Neutrophil (primary cell): ENCODE measurements around the gene SMYD3.

Experiments used
- H3K27ac ChIP-seq: fragments of 200-600 bp; sonication (generic); 2 replicates; pipeline ENCODE4 v1.5.1; 2016; ENCODE audit warnings: mild to moderate bottlenecking, moderate library complexity
- H3K27me3 ChIP-seq: fragments of 200-600 bp; sonication (generic); 2 replicates; pipeline ENCODE4 v1.6.0; 2016; ENCODE audit warnings: mild to moderate bottlenecking
- H3K36me3 ChIP-seq: fragments of 200-600 bp; sonication (generic); 2 replicates; pipeline ENCODE4 v1.5.1; 2017
- H3K4me1 ChIP-seq, 2 experiments: fragments of 200-600 bp in 1 of 2; sonication (generic) in 1 of 2; 1 replicate in 1 of 2; 2 replicates in 1 of 2; pipeline versions ENCODE4 v1.5.1 to v1.6.1; 2013 to 2016; ENCODE audit warnings: low read depth in 1 of 2, low read length in 1 of 2, mild to moderate bottlenecking in 1 of 2, moderate library complexity in 1 of 2; ENCODE audit not compliant: control insufficient read depth in 1 of 2, insufficient read depth in 1 of 2
- H3K4me3 ChIP-seq, 2 experiments: fragments of 200-600 bp in 1 of 2; sonication (generic) in 1 of 2; 1 replicate in 1 of 2; 2 replicates in 1 of 2; pipeline ENCODE4 v1.5.1; 2013 to 2016; ENCODE audit warnings: low read depth in 1 of 2, low read length in 1 of 2, mild to moderate bottlenecking in 1 of 2, moderate library complexity in 1 of 2
- H3K9me3 ChIP-seq: fragments of 200-600 bp; sonication (generic); 2 replicates; pipeline ENCODE4 v1.5.1; 2016
- CTCF ChIP-seq: fragments of 200-600 bp; sonication (generic); IDR thresholded peaks from 2 replicates; pipeline ENCODE4 v1.5.1; 2016; ENCODE audit warnings: antibody characterized with exemption

Gene SMYD3

GRCh38 chr1:245958016-245958415, 549.1 kb downstream of the SMYD3 start:
- peaks cover 0 to 5% of the 10 kb centered on the region in 2 experiments for H3K4me1 ChIP-seq
- H3K4me3 ChIP-seq = no peak overlapping the region
- no peak overlapping the region for H3K27ac ChIP-seq
- TF ChIP-seq CTCF = no peak
- H3K9me3 ChIP-seq = no peaks in the 10 kb centered on the region
- H3K27me3 ChIP-seq = no peaks in the 10 kb centered on the region
- H3K36me3 ChIP-seq = no peaks in the 10 kb centered on the region

GRCh38 chr1:245957427-245957826, 549.7 kb downstream of the SMYD3 start:
- no peak for TF ChIP-seq CTCF
- no peak overlapping the region for H3K4me3 ChIP-seq
- no peaks in the 10 kb centered on the region for H3K27me3 ChIP-seq
- no peak overlapping the region for H3K27ac ChIP-seq
- no peaks in the 10 kb centered on the region for H3K9me3 ChIP-seq
- no peaks in the 10 kb centered on the region for H3K36me3 ChIP-seq
- peaks cover 0 to 5% of the 10 kb centered on the region in 2 experiments for H3K4me1 ChIP-seq

- no peaks in the 10 kb centered on the region for H3K36me3 ChIP-seq
- H3K4me3 ChIP-seq = no peak overlapping the region
- H3K9me3 ChIP-seq = no peaks in the 10 kb centered on the region
- peaks cover 0 to 5% of the 10 kb centered on the region in 2 experiments for H3K4me1 ChIP-seq
- no peak overlapping the region for H3K27ac ChIP-seq
- no peak for TF ChIP-seq CTCF
- H3K27me3 ChIP-seq = no peaks in the 10 kb centered on the region
Measured at GRCh38 chr1:245956225-245956624, 550.9 kb downstream of the SMYD3 start.

GRCh38 chr1:245953876-245954660, 553.0 kb downstream of the SMYD3 start:
- H3K36me3 ChIP-seq = no peaks in the 10 kb centered on the region
- H3K27ac ChIP-seq = no peak overlapping the region
- no peaks in the 10 kb centered on the region for H3K27me3 ChIP-seq
- no peak overlapping the region for H3K4me3 ChIP-seq
- H3K4me1 ChIP-seq = peaks cover 0 to 5% of the 10 kb centered on the region in 2 experiments
- no peaks in the 10 kb centered on the region for H3K9me3 ChIP-seq
- no peak for TF ChIP-seq CTCF

GRCh38 chr1:245952383-245953026, 554.6 kb downstream of the SMYD3 start:
- Histone ChIP-seq H3K4me1 (peaks cover 0 to 5% of the 10 kb centered on the region in 2 experiments), H3K4me3 (no peak overlapping the region), H3K9me3 (no peaks in the 10 kb centered on the region), H3K27me3 (no peaks in the 10 kb centered on the region), H3K36me3 (no peaks in the 10 kb centered on the region), H3K27ac (no peak overlapping the region)
- no peak for TF ChIP-seq CTCF
